HT-29 (cell line): ENCODE measurements around the gene DBF4B. TPM values are rescaled to one million over a fixed set of nuclear protein-coding genes. Genes with fewer than 3 reads are reported as not detected.

ENCODE experiments used
- DNase-seq: peaks from one replicate; pipeline ENCODE4 v3.0.0-alpha.2; 2015; ENCODE audit warnings: low spot score
- small RNA-seq: library from RNA; depleted of rRNA; stranded (forward); fragments of <200 nt; gene quantifications from one replicate; pipeline ENCODE3, GENCODE V24; 2014
- total RNA-seq: library from RNA; depleted of rRNA; stranded (reverse); fragments of >200 nt; shearing (Covaris generic); gene quantifications from 2 replicates; pipeline ENCODE4 v1.2.3, GENCODE V29; 2014; rRNA removed

DBF4B gene
- total RNA-seq, 1 experiment from 2014 or later, result 11.8 TPM

DNA sequence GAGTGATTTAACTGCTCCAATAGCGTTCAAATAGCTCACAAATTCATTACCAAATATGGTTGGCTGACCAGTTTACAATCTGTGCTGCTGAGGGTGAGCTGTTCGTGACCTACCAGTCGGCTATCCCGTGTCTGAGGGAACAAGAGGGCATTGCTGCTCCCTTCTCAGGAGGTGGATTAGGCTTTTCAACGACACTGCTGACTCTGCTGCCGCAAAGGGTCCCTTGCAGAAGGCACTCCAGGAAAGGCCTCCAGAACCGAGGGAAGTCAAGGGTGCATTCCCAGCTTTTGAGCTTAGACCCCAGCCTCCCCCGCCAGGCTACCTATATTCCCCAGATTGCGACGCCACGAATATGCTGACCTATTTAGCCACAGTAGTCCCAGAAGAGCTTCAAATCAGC lies 89.3 kb downstream of the DBF4B start:
- DNase-seq, result no peak

- no peak for DNase-seq
Observed at GRCh38 chr17:44798356-44798755, 89.9 kb downstream of the DBF4B start.

Small RNA genes lying within 50 kb of the gene (small RNA-seq; reads per million reads assigned to genes)
- gene RN7SL819P, result not detected

Other genes with a start within 250 kb of the DBF4B start
- 13.1 and 13.9 TPM in 2 replicates for gene GPATCH8, start 205.3 kb upstream of the DBF4B start, total RNA-seq
- gene FZD2, start 151.2 kb upstream of the DBF4B start, total RNA-seq, result 0.47 and 1.0 TPM in 2 replicates
- gene MEIOC, start 52.2 kb upstream of the DBF4B start, total RNA-seq, result not detected in 2 replicates
- gene CCDC43, start 18.9 kb upstream of the DBF4B start, total RNA-seq, result 13.9 and 16.4 TPM in 2 replicates
- gene ADAM11, start 50.3 kb downstream of the DBF4B start, total RNA-seq, result 0.05 and 0.20 TPM in 2 replicates
- not detected in 2 replicates for gene GJC1, start 121.6 kb downstream of the DBF4B start, total RNA-seq
- gene HIGD1B, start 139.2 kb downstream of the DBF4B start, total RNA-seq, result not detected in 2 replicates
- 142 and 143 TPM in 2 replicates for gene EFTUD2, start 190.8 kb downstream of the DBF4B start, total RNA-seq
- 0.29 and 0.46 TPM in 2 replicates for gene GFAP, start 206.8 kb downstream of the DBF4B start, total RNA-seq
- gene KIF18B, start 239.1 kb downstream of the DBF4B start, total RNA-seq, result 12.2 and 14.8 TPM in 2 replicates